ENCODE results near the gene MCTP1.

The MCTP1 gene

GRCh38 chr5:95132096-95132495 lies 152.8 kb downstream of the MCTP1 start:
- DNase-seq (ENCODE audit: low read depth in 1 of 2, low spot score in 1 of 2): no peak
- no peak overlapping the region for H3K27ac ChIP-seq (replicated peaks)
- H3K27me3 ChIP-seq (ENCODE audit: insufficient read depth, poor library complexity, severe bottlenecking): no peaks in the 10 kb centered on the region
- no peak for TF ChIP-seq SPI1 (IDR thresholded peaks at IDR 0.05; ENCODE audit: borderline replicate concordance, low read depth)
- TF ChIP-seq, protein P1, sequence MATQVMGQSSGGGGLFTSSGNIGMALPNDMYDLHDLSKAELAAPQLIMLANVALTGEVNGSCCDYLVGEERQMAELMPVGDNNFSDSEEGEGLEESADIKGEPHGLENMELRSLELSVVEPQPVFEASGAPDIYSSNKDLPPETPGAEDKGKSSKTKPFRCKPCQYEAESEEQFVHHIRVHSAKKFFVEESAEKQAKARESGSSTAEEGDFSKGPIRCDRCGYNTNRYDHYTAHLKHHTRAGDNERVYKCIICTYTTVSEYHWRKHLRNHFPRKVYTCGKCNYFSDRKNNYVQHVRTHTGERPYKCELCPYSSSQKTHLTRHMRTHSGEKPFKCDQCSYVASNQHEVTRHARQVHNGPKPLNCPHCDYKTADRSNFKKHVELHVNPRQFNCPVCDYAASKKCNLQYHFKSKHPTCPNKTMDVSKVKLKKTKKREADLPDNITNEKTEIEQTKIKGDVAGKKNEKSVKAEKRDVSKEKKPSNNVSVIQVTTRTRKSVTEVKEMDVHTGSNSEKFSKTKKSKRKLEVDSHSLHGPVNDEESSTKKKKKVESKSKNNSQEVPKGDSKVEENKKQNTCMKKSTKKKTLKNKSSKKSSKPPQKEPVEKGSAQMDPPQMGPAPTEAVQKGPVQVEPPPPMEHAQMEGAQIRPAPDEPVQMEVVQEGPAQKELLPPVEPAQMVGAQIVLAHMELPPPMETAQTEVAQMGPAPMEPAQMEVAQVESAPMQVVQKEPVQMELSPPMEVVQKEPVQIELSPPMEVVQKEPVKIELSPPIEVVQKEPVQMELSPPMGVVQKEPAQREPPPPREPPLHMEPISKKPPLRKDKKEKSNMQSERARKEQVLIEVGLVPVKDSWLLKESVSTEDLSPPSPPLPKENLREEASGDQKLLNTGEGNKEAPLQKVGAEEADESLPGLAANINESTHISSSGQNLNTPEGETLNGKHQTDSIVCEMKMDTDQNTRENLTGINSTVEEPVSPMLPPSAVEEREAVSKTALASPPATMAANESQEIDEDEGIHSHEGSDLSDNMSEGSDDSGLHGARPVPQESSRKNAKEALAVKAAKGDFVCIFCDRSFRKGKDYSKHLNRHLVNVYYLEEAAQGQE (IDR thresholded peaks at IDR 0.05; ENCODE audit: insufficient replicate concordance, low read depth): no peak
- no peak for TF ChIP-seq GABPA (IDR thresholded peaks at IDR 0.05; ENCODE audit: low read depth)
- TF ChIP-seq POLR2AphosphoS5 (IDR thresholded peaks at IDR 0.05; ENCODE audit: low read depth): no peak
- TF ChIP-seq, protein P2, sequence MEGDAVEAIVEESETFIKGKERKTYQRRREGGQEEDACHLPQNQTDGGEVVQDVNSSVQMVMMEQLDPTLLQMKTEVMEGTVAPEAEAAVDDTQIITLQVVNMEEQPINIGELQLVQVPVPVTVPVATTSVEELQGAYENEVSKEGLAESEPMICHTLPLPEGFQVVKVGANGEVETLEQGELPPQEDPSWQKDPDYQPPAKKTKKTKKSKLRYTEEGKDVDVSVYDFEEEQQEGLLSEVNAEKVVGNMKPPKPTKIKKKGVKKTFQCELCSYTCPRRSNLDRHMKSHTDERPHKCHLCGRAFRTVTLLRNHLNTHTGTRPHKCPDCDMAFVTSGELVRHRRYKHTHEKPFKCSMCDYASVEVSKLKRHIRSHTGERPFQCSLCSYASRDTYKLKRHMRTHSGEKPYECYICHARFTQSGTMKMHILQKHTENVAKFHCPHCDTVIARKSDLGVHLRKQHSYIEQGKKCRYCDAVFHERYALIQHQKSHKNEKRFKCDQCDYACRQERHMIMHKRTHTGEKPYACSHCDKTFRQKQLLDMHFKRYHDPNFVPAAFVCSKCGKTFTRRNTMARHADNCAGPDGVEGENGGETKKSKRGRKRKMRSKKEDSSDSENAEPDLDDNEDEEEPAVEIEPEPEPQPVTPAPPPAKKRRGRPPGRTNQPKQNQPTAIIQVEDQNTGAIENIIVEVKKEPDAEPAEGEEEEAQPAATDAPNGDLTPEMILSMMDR (IDR thresholded peaks at IDR 0.05; ENCODE audit: insufficient read depth, low read length): no peak
- H3K4me3 ChIP-seq (replicated peaks; ENCODE audit: insufficient read depth, low read length): no peak overlapping the region

DNA sequence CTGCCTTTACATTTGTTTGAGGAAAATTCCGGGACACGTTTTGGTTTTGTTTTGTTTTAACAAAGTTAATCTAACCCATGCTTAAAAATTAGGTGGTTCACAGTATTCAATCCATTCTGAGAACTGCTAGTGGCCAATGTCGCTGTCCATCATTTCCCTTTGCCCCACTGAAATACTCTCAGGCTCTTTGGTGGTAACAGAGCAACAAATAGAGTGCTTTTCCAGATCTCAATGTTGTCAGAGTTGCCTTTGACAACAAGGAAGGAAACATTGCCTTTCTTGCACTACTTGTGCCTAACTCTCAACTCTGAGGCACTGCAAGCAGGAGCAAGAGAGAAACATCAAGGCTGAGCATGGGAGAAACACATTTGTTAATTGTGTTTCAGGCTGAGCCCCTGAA lies 154.0 kb downstream of the MCTP1 start:
- no peak for DNase-seq (ENCODE audit: low read depth in 1 of 2, low spot score in 1 of 2)
- Histone ChIP-seq H3K4me3 (replicated peaks; ENCODE audit: insufficient read depth, low read length) (no peak overlapping the region), H3K27me3 (ENCODE audit: insufficient read depth, poor library complexity, severe bottlenecking) (no peaks in the 10 kb centered on the region), H3K27ac (replicated peaks) (no peak overlapping the region)
- TF ChIP-seq POLR2AphosphoS5 (IDR thresholded peaks at IDR 0.05; ENCODE audit: low read depth) (no peak), GABPA (IDR thresholded peaks at IDR 0.05; ENCODE audit: low read depth) (no peak), SPI1 (IDR thresholded peaks at IDR 0.05; ENCODE audit: borderline replicate concordance, low read depth) (no peak)
- TF ChIP-seq, protein P1 (IDR thresholded peaks at IDR 0.05; ENCODE audit: insufficient replicate concordance, low read depth): no peak
- TF ChIP-seq, protein P2 (IDR thresholded peaks at IDR 0.05; ENCODE audit: insufficient read depth, low read length): no peak

DNA sequence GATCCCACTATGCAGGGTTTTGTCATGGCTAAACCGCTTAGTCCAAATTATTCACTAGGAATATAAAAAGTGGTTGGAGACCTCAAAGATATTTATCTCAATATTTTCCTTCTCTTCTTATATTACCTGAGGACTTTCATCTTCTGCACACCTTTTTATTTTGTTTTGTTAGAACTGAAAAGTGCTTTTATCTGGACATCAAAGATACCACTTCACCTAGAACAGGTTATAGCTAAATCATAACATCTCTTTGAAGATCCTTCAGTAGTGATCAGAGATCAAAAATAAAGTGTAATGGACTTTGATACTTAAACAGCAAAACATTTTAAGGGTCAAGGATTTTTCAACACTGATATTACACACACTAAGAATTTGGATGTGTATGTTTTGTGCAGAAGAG lies 160.2 kb downstream of the MCTP1 start:
- TF ChIP-seq, protein P2 (IDR thresholded peaks at IDR 0.05; ENCODE audit: insufficient read depth, low read length): no peak
- no peak for TF ChIP-seq GABPA (IDR thresholded peaks at IDR 0.05; ENCODE audit: low read depth)
- no peak for TF ChIP-seq SPI1 (IDR thresholded peaks at IDR 0.05; ENCODE audit: borderline replicate concordance, low read depth)
- TF ChIP-seq, protein P1 (IDR thresholded peaks at IDR 0.05; ENCODE audit: insufficient replicate concordance, low read depth): no peak
- TF ChIP-seq POLR2AphosphoS5 (IDR thresholded peaks at IDR 0.05; ENCODE audit: low read depth): no peak
- Histone ChIP-seq H3K27ac (replicated peaks) (no peak overlapping the region), H3K27me3 (ENCODE audit: insufficient read depth, poor library complexity, severe bottlenecking) (no peaks in the 10 kb centered on the region), H3K4me3 (replicated peaks; ENCODE audit: insufficient read depth, low read length) (no peak overlapping the region)
- DNase-seq (ENCODE audit: low read depth in 1 of 2, low spot score in 1 of 2): no peak
